ENCODE measurements around the gene GOLPH3. TPM values are rescaled to one million over a fixed set of nuclear protein-coding genes. Genes with fewer than 3 reads are reported as not detected.

GOLPH3 gene
- total RNA-seq, 1 experiment from 2014 or later = 115 TPM

- Mint-ChIP-seq H3K27ac (ENCODE audit: unreplicated experiment) (no peak overlapping the region), H3K27me3 (ENCODE audit: unreplicated experiment) (no peaks in the 10 kb centered on the region), H3K36me3 (ENCODE audit: insufficient read depth, unreplicated experiment) (peaks cover 48% of the 10 kb centered on the region), H3K4me3 (ENCODE audit: low read depth, unreplicated experiment) (no peak overlapping the region), H3K9me3 (ENCODE audit: low read depth, unreplicated experiment) (no peaks in the 10 kb centered on the region), H3K4me1 (ENCODE audit: low read depth, unreplicated experiment) (no peaks in the 10 kb centered on the region)
- no TSS peak for BruUV-seq (replicated peaks)
- CTCF ChIA-PET = interaction anchor here (0.6 kb wide), 1 partner anchor 46 kb away, joined by 4 read pairs; no protein-coding TSS in a partner anchor
- intact Hi-C loops (cut with micrococcal nuclease; ENCODE audit: unreplicated experiment) = no loop called here
- TF ChIP-seq CTCF (IDR thresholded peaks at IDR 0.05; ENCODE audit: unreplicated experiment) = no peak
- no peak for DNase-seq
Measured at GRCh38 chr5:32129074-32129598, 45.0 kb downstream of the GOLPH3 start.

- peaks cover 44% of the 10 kb centered on the region for H3K36me3 Mint-ChIP-seq (ENCODE audit: insufficient read depth, unreplicated experiment)
- CTCF ChIA-PET = no interaction called here
- H3K9me3 Mint-ChIP-seq (ENCODE audit: low read depth, unreplicated experiment) = no peaks in the 10 kb centered on the region
- TF ChIP-seq CTCF (IDR thresholded peaks at IDR 0.05; ENCODE audit: unreplicated experiment) = no peak
- intact Hi-C loops (cut with micrococcal nuclease; ENCODE audit: unreplicated experiment) = no loop called here
- no peak overlapping the region for H3K4me3 Mint-ChIP-seq (ENCODE audit: low read depth, unreplicated experiment)
- BruUV-seq (replicated peaks) = no TSS peak
- no peak for DNase-seq
- no peaks in the 10 kb centered on the region for H3K27me3 Mint-ChIP-seq (ENCODE audit: unreplicated experiment)
- no peak overlapping the region for H3K27ac Mint-ChIP-seq (ENCODE audit: unreplicated experiment)
- no peaks in the 10 kb centered on the region for H3K4me1 Mint-ChIP-seq (ENCODE audit: low read depth, unreplicated experiment)
Measured at GRCh38 chr5:32127711-32128110, 46.4 kb downstream of the GOLPH3 start.

- DNase-seq = no peak
- no TSS peak for BruUV-seq (replicated peaks)
- H3K4me1 Mint-ChIP-seq (ENCODE audit: low read depth, unreplicated experiment) = no peaks in the 10 kb centered on the region
- CTCF ChIA-PET = no interaction called here
- H3K4me3 Mint-ChIP-seq (ENCODE audit: low read depth, unreplicated experiment) = no peak overlapping the region
- H3K27me3 Mint-ChIP-seq (ENCODE audit: unreplicated experiment) = no peaks in the 10 kb centered on the region
- no peaks in the 10 kb centered on the region for H3K9me3 Mint-ChIP-seq (ENCODE audit: low read depth, unreplicated experiment)
- peaks cover 43% of the 10 kb centered on the region for H3K36me3 Mint-ChIP-seq (ENCODE audit: insufficient read depth, unreplicated experiment)
- TF ChIP-seq CTCF (IDR thresholded peaks at IDR 0.05; ENCODE audit: unreplicated experiment) = no peak
- intact Hi-C loops (cut with micrococcal nuclease; ENCODE audit: unreplicated experiment) = no loop called here
- no peak overlapping the region for H3K27ac Mint-ChIP-seq (ENCODE audit: unreplicated experiment)
Measured at GRCh38 chr5:32126691-32127090, 47.4 kb downstream of the GOLPH3 start.

- BruUV-seq (replicated peaks) = no TSS peak
- CTCF ChIA-PET = no interaction called here
- Mint-ChIP-seq H3K36me3 (ENCODE audit: insufficient read depth, unreplicated experiment) (peaks cover 49% of the 10 kb centered on the region), H3K27me3 (ENCODE audit: unreplicated experiment) (no peaks in the 10 kb centered on the region), H3K4me1 (ENCODE audit: low read depth, unreplicated experiment) (no peaks in the 10 kb centered on the region), H3K4me3 (ENCODE audit: low read depth, unreplicated experiment) (no peak overlapping the region), H3K9me3 (ENCODE audit: low read depth, unreplicated experiment) (no peaks in the 10 kb centered on the region), H3K27ac (ENCODE audit: unreplicated experiment) (no peak overlapping the region)
- no peak for TF ChIP-seq CTCF (IDR thresholded peaks at IDR 0.05; ENCODE audit: unreplicated experiment)
- intact Hi-C loops (cut with micrococcal nuclease; ENCODE audit: unreplicated experiment) = no loop called here
- DNase-seq = no peak
Measured at GRCh38 chr5:32123889-32124676, 50.0 kb downstream of the GOLPH3 start.

Data from Calu3 (cell line).